ENCODE data around the gene NUP93. TPM values are rescaled to one million over a fixed set of nuclear protein-coding genes. Genes with fewer than 3 reads are reported as not detected.

The NUP93 gene
- total RNA-seq, 1 experiment from 2014 or later: 60.2 TPM

DNA sequence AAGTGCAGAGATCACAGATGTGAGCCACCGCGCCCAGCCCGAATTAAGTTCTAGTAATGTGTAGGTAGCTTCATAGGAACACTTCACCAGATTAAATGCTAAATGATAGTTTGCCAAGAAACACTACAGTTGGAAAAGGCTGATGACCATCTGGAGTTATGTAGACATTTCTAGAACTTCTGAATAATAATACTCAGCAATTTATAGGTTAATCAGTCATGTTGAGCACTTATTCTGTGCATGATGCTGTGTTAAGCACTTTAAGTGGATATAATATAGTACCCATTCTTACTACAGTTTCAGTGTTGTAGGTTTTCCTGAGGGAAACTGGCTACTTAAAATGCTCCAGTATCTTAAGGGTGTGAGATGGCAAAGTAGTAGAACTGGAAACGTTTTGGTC lies 45.2 kb downstream of the NUP93 start:
- Mint-ChIP-seq H3K4me3 (ENCODE audit: unreplicated experiment) (no peak overlapping the region), H3K9me3 (ENCODE audit: unreplicated experiment) (no peaks in the 10 kb centered on the region), H3K36me3 (ENCODE audit: insufficient read depth, unreplicated experiment) (no peaks in the 10 kb centered on the region), H3K4me1 (ENCODE audit: insufficient read depth, unreplicated experiment) (peaks cover 17% of the 10 kb centered on the region), H3K27me3 (ENCODE audit: insufficient read depth, unreplicated experiment) (no peaks in the 10 kb centered on the region), H3K27ac (ENCODE audit: low read depth, unreplicated experiment) (no peak overlapping the region)
- no peak for DNase-seq (ENCODE audit: unreplicated experiment)
- ChIA-PET POLR2A (interaction anchor here (0.7 kb wide), 1 partner anchor 149 kb away, joined by 3 read pairs; the partner anchor contains the start of gene MT1E), CTCF (interaction anchor here (0.7 kb wide), 1 partner anchor 32 kb away, joined by 3 read pairs; no protein-coding TSS in a partner anchor)
- TF ChIP-seq, protein P1, sequence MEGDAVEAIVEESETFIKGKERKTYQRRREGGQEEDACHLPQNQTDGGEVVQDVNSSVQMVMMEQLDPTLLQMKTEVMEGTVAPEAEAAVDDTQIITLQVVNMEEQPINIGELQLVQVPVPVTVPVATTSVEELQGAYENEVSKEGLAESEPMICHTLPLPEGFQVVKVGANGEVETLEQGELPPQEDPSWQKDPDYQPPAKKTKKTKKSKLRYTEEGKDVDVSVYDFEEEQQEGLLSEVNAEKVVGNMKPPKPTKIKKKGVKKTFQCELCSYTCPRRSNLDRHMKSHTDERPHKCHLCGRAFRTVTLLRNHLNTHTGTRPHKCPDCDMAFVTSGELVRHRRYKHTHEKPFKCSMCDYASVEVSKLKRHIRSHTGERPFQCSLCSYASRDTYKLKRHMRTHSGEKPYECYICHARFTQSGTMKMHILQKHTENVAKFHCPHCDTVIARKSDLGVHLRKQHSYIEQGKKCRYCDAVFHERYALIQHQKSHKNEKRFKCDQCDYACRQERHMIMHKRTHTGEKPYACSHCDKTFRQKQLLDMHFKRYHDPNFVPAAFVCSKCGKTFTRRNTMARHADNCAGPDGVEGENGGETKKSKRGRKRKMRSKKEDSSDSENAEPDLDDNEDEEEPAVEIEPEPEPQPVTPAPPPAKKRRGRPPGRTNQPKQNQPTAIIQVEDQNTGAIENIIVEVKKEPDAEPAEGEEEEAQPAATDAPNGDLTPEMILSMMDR (IDR thresholded peaks at IDR 0.05; ENCODE audit: unreplicated experiment): no peak
- no TSS peak for BruUV-seq (replicated peaks)
- intact Hi-C loops (cut with micrococcal nuclease): no loop called here

DNA sequence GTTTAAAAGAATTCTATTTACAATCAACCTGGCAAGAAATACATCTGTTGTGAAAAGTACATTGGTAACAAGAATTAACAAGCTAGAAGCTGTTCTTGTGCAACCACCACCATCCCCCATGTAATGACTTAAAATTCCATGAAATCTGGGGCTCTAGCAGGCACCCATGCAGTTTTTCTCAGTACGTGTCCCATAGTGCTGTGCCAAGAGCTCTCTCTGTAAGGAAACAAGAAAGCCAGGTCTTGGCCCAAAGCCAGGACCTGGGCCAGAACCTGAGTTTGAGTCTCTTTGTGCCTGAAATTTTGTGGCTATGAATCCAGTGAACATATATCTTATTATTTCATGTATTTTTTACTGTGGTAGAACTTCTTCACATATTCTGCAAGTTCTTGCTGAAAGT lies 46.6 kb downstream of the NUP93 start:
- ChIA-PET CTCF (interaction anchor here (0.6 to 1.1 kb wide), 5 partner anchors 12 to 127 kb away, joined by 3 to 4 read pairs (median 4); no protein-coding TSS in a partner anchor), POLR2A (interaction anchor here (0.5 to 3.3 kb wide), 10 partner anchors 8 to 501 kb away, joined by 3 to 9 read pairs (median 4); partner anchors contain the start of genes MT1E and NUP93)
- no peaks in the 10 kb centered on the region for H3K9me3 Mint-ChIP-seq (ENCODE audit: unreplicated experiment)
- DNase-seq (ENCODE audit: unreplicated experiment): peak; percentile 77
- H3K27me3 Mint-ChIP-seq (ENCODE audit: insufficient read depth, unreplicated experiment): no peaks in the 10 kb centered on the region
- H3K36me3 Mint-ChIP-seq (ENCODE audit: insufficient read depth, unreplicated experiment): no peaks in the 10 kb centered on the region
- no TSS peak for BruUV-seq (replicated peaks)
- TF ChIP-seq, protein P1 (IDR thresholded peaks at IDR 0.05; ENCODE audit: unreplicated experiment): no peak
- H3K27ac Mint-ChIP-seq (ENCODE audit: low read depth, unreplicated experiment): no peak overlapping the region
- peaks cover 16% of the 10 kb centered on the region for H3K4me1 Mint-ChIP-seq (ENCODE audit: insufficient read depth, unreplicated experiment)
- peak overlapping the region; percentile 5 for H3K4me3 Mint-ChIP-seq (ENCODE audit: unreplicated experiment)
- intact Hi-C loops (cut with micrococcal nuclease): no loop called here

DNA sequence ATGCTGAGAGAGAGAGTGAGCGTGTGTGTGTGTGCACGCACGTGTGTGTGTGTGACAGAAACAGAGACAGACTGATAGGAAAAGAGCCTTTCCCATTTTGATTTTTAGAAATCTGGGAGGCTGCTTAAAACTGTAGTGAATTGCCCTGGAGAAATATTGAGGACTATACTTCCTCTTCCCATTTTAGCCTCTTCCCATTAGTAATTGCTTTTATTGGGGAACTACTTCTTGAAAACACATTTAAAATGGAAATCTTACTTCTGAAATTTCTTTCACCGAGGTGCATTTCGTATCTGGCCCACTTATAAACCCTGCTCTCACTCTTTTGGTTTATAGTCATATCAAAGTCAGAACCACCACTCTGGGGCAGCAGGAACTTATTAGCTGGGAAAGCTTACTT lies 47.1 kb downstream of the NUP93 start:
- Mint-ChIP-seq H3K4me3 (ENCODE audit: unreplicated experiment) (no peak overlapping the region), H3K36me3 (ENCODE audit: insufficient read depth, unreplicated experiment) (no peaks in the 10 kb centered on the region), H3K9me3 (ENCODE audit: unreplicated experiment) (no peaks in the 10 kb centered on the region), H3K27ac (ENCODE audit: low read depth, unreplicated experiment) (no peak overlapping the region), H3K27me3 (ENCODE audit: insufficient read depth, unreplicated experiment) (no peaks in the 10 kb centered on the region), H3K4me1 (ENCODE audit: insufficient read depth, unreplicated experiment) (peaks cover 13% of the 10 kb centered on the region)
- TF ChIP-seq, protein P1 (IDR thresholded peaks at IDR 0.05; ENCODE audit: unreplicated experiment): no peak
- ChIA-PET POLR2A (interaction anchor here (0.5 to 3.3 kb wide), 7 partner anchors 8 to 500 kb away, joined by 3 to 9 read pairs (median 4); partner anchors contain the start of gene NUP93), CTCF (interaction anchor here (0.6 to 1.7 kb wide), 7 partner anchors 11 to 128 kb away, joined by 3 to 6 read pairs (median 4); no protein-coding TSS in a partner anchor)
- intact Hi-C loops (cut with micrococcal nuclease): no loop called here
- no TSS peak for BruUV-seq (replicated peaks)
- no peak for DNase-seq (ENCODE audit: unreplicated experiment)

DNA sequence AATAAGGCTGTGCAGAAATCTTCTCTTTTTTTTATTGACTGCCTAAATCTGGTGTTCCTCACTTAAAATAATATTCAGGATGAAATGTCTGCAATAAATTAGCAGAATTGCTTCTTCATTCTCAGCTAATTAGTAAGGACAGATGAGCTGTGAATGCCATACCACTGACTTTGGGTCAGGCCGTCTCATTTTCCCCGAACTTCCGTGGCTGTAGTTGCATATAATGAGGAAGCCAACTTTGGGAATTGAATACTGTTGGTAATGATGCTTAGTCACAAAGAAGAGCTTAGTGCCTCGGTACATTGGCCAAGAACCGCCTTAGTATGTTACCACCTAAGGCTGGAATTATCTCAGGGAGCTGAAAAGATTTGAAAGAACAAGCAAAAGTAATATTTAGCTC lies 47.6 kb downstream of the NUP93 start:
- Mint-ChIP-seq H3K4me1 (ENCODE audit: insufficient read depth, unreplicated experiment) (peaks cover 13% of the 10 kb centered on the region), H3K4me3 (ENCODE audit: unreplicated experiment) (no peak overlapping the region), H3K27me3 (ENCODE audit: insufficient read depth, unreplicated experiment) (no peaks in the 10 kb centered on the region), H3K27ac (ENCODE audit: low read depth, unreplicated experiment) (peak overlapping the region; percentile 8), H3K36me3 (ENCODE audit: insufficient read depth, unreplicated experiment) (no peaks in the 10 kb centered on the region), H3K9me3 (ENCODE audit: unreplicated experiment) (no peaks in the 10 kb centered on the region)
- TF ChIP-seq, protein P1 (IDR thresholded peaks at IDR 0.05; ENCODE audit: unreplicated experiment): no peak
- ChIA-PET CTCF (interaction anchor here (0.5 to 1.7 kb wide), 5 partner anchors 10 to 79 kb away, joined by 3 to 6 read pairs (median 4); no protein-coding TSS in a partner anchor), POLR2A (interaction anchor here (1.1 to 3.3 kb wide), 3 partner anchors 9 to 75 kb away, joined by 4 to 9 read pairs (median 5); partner anchors contain the start of gene NUP93)
- intact Hi-C loops (cut with micrococcal nuclease): no loop called here
- no peak for DNase-seq (ENCODE audit: unreplicated experiment)
- BruUV-seq (replicated peaks): no TSS peak

All from MCF 10A (cell line).